GM19452 (cell line): ENCODE measurements around the gene ZBTB43.

Experiments
- ATAC-seq: cut with Tn5 transposase; IDR thresholded peaks from one replicate; pipeline ENCODE4 v1.9.1; 2021; ENCODE audit not compliant: unreplicated experiment

ZBTB43 gene

DNA sequence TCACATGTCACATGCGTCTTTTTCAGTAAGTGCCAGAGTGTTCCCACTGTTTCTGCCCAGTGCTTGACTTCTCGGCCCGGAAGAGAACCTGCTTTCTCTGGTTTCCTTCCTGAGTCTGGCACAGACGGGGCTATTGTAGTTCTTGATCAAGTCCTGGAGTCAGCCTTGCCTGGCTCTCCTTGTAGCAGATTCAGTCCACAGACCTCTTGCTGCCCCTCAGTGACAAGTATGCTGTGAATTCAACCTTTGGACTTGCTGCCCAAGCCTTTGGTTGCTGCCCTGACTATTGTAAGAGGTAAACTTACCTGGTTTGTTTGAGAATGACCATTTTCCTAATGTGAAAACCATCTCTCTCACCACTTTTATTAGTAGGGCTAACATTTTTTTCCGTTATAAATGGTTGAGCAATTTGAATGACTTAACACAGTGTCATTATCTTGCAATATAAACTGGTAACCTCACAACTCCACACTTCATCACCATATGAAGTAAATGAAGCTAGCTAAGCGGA, 80.3 kb downstream of the ZBTB43 start:
- ATAC-seq: no peak

GRCh38 chr9:126886034-126886822, 81.4 kb downstream of the ZBTB43 start:
- no peak for ATAC-seq

DNA sequence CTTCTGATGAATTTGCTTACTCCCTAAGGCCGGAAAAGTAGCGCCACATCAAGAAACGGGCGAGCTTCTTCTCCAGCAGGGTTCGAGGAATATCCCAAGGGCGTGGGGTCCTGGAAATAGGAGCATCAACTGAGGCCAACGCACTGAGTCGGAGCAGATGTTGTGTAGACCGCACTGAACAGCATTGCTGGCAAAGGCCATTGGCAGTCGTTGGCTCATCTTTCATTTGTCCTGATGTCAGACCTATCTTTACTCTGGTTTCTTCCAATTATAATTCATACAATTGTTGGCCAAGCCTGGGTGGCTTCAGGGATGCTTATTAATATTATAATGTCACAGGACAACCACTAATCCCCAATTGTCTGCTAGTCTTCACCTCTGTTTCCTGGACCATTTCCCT, 82.1 kb downstream of the ZBTB43 start:
- ATAC-seq: no peak
